GM19043 (cell line): ENCODE data around the gene BCL11B.

Experiments
- ATAC-seq: cut with Tn5 transposase; IDR thresholded peaks from one replicate; pipeline ENCODE4 v1.9.1; 2021; ENCODE audit warnings: low read depth; ENCODE audit not compliant: unreplicated experiment

Gene BCL11B

GRCh38 chr14:99173086-99173485 lies 98.9 kb downstream of the BCL11B start:
- no peak for ATAC-seq

DNA sequence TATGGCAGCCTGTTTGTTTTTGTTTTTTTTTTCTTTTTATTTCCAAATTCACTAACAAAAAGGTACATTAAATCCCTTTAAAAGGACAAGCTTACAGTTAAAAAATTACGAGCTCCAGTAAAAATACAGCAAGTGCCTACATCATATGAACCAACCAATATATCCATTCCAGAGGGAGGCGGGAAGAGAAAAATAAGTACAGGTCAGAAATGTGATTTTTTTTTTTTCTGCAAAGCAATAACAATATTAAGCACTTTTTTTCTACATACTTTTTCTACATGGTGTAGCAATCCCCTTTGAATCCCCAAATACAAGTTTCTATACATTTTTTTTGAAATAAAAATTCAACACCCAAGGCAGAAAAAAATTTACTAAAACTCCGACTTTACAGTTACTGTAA lies 100.6 kb downstream of the BCL11B start:
- ATAC-seq = no peak

DNA sequence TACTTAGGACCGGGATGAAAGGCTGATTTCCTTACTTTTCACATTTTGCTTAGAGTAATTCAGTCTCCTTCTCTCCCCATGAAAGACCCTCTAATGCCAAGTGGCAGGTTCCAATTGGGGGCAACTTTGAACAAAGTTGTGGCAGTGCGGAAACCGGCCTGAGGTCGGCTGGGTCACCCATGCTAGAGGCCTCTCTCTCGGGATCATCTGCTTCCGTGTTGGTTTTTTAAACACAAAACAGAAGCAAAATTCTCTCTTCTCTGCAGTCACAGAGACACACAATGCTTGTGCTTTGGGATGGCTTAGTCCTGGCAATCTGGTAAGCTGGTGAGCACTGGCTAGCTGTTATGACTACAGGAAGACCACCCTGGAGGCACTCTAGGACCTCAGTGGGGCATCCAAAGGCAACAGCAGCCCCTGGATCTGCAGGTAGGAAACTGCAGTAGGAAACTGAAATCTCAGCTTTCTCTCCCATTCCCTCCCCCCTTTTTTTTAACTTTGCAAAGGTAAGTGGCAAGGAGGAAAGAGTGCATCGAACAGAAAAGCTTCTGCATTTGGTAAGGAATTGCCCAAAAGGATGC lies 102.1 kb downstream of the BCL11B start:
- no peak for ATAC-seq

DNA sequence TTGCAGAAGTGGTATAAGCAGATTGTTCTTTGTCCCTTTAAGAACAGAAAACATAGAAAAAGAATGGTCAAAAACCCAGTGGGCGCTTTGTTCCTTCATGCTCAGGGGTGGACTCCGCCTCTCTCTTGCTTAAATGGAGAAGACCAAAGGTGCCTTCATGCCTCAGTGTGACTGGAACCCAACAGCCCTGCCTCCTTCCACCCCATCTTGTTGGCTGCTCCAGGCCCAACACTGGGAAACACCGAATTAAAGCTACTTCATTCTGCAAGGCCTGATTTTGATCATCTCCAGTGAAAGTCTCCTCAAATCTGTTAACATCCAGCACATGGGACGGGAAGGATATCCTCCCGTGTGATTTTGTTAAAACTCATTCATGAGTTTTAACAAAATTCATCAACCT lies 103.7 kb downstream of the BCL11B start:
- ATAC-seq = no peak

- ATAC-seq = no peak
Observed at GRCh38 chr14:99166506-99166905, 105.5 kb downstream of the BCL11B start.

- ATAC-seq = no peak
Observed at GRCh38 chr14:99164712-99165111, 107.3 kb downstream of the BCL11B start.

DNA sequence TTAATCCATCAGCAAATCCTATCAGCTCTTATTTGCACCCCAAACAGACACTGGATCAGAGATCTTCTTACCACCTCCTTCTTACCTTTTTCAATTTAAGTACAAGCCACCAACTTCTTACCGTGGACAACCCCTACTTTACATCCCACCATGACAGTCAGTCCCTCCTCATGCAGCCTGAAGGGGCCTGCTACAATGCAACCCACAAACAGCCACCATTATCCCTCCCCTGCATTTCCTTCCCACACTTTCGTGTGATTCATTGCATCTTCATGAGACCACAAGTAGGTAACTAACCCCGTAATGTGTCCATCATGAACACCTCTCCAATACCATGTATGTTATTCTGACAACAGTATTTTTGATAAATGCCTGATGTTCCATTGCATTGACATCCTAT lies 108.6 kb downstream of the BCL11B start:
- ATAC-seq = no peak

GRCh38 chr14:99159341-99160340 lies 112.4 kb downstream of the BCL11B start:
- ATAC-seq = no peak

GRCh38 chr14:99158646-99159165 lies 113.3 kb downstream of the BCL11B start:
- ATAC-seq = no peak

DNA sequence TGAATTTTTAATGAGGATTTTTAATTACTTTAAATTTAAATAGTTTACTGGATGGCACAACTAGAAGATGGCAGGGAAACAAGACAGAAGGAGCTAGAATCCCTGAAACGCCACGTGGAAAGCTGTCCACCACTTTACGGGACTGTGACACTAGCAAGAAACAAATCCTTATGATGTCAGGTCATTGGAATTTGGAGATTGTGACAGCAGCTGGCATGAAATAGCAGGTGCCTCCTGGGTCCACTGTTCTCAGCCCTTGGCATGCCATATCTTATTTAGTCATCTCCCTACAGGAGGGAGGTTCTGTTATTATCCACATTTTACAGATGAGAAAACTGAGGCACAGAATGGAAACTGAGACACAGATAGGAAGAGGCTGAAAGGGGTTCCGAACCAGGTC lies 113.8 kb downstream of the BCL11B start:
- ATAC-seq = no peak

DNA sequence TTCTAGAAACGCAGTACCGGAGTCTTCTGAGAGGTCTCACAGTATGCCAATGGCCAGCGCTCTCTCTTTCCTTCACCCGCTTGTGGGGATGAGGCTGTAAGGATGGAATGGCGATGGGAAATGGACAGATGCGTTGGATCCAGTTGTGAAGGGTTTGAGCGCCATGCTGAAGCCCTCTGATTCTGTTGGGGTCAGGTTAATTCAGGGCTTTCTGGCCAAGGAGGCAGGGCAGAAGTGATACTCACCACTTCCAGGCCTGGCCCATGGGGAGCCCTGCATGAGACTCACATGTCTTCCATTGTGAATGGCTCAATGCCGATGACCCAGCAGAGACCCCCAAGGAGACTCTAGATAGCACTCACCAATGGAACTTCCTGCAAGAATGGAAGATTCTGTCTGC lies 114.3 kb downstream of the BCL11B start:
- no peak for ATAC-seq

GRCh38 chr14:99157246-99157645 lies 114.8 kb downstream of the BCL11B start:
- no peak for ATAC-seq

DNA sequence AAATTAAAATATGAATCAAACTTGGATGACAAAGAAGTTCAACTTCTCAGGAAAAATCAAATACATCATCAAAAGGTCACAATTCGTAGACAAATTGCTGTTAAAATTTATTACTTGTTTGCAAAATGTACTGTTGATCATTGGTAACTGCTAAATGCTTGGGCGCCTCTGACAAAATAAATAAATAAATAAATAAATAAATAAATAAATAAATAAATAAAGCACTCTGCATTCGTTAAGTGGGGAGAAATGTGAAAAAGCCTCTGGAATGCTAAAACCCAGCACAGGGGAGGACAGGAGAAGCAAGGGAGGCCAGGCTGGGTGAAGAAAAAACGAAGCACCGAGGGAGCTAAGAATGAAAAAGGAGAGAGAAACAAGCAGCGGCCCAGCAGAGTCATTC lies 115.2 kb downstream of the BCL11B start:
- ATAC-seq = no peak

- no peak for ATAC-seq
Observed at GRCh38 chr14:99156090-99156425, 115.9 kb downstream of the BCL11B start.

DNA sequence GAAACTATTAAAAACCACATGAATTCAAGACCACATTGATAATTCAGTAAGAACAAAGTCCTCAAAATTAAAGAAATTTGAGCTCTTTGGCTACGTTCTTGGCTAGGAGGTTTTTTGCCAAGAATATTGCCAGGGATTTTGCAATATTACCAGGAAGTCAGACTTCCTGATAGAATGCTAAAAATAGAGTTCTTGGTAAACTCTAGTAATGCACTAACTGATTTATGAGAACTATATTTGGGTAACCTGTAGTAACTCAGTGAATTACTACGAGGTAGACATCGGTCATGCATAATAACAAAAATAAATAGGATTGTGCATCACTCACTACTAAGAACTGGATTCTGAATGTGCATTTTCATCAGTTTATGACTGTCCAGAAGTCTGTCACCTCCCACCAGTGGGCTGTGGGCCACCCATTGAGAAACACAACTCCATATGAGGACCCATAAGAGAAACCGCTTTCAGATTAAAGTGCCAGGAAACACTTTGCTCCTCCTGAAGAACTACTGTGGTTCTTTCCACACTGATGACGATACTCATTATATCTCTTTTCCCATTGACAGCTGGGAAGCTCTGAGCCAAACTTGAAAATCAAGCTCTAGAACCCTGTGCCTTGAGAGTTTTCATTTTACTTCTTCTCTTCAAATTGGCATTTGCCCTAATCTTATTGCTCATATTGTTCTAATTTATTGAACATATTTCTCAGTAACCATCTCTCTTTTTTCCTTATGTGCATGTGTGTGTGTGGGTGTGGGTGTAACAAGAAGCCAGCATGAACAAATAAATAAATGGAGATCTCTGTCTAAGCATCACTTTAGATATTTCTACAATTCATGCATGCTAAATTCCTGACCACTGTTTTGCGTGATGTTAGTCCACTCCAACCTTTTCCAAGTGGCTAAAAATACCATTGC lies 116.6 kb downstream of the BCL11B start:
- ATAC-seq = no peak

- no peak for ATAC-seq
Observed at GRCh38 chr14:99150236-99150635, 121.8 kb downstream of the BCL11B start.

- no peak for ATAC-seq
Observed at GRCh38 chr14:99148861-99149610, 123.0 kb downstream of the BCL11B start.

DNA sequence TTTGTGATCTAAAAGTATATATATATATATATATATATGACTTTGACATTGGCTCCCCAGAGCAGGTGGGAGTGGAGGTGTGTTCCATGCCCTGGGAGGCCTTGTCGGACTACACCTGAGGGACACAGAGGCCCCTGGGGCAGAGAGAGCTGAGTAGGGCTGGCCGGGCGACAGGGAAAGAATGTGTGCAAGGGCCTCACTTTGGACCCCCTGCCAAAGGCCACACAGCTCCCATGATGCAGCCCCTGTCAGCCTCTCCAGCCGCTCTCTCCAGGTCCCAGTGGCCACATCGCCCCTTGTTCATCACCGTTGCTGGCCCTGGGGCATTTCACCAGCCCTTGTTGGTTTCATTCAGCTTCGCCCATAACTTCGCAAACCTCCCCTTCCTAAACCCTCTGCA lies 123.9 kb downstream of the BCL11B start:
- no peak for ATAC-seq

- ATAC-seq = no peak
Observed at GRCh38 chr14:99147366-99147740, 124.6 kb downstream of the BCL11B start.
